NCI-H510A treated with DMSO at 0.1 percent for 48 hours (cell line): Measurements from ENCODE around the gene DMWD.

ENCODE experiments used
- DNase-seq: peaks from one replicate; lab custom pipeline; 2025; lab: John Stamatoyannopoulos, UW

Gene DMWD

GRCh38 chr19:45770192-45771101, 22.2 kb downstream of the DMWD start:
- peak; percentile 99 for DNase-seq

GRCh38 chr19:45769821-45770191, 22.8 kb downstream of the DMWD start:
- no peak for DNase-seq

- peak; percentile 98 for DNase-seq
These were observed 23.5 kb downstream of the DMWD start, which contains the start of gene SIX5 for GRCh38 chr19:45768984-45769782. Gene SIX5 (minus strand): TSS chr19:45769252. CDS start chr19:45768844, 408 bp downstream.

GRCh38 chr19:45768655-45768983, 24.0 kb downstream of the DMWD start:
- peak; percentile 45 for DNase-seq

- peak; percentile 38 for DNase-seq
These were observed 24.6 kb downstream of the DMWD start for GRCh38 chr19:45767881-45768654.

- DNase-seq: peak; percentile 73
These were observed 25.2 kb downstream of the DMWD start for GRCh38 chr19:45767410-45767880.

- DNase-seq: no peak
These were observed 25.7 kb downstream of the DMWD start for GRCh38 chr19:45766869-45767346.

GRCh38 chr19:45766296-45766868, 26.3 kb downstream of the DMWD start:
- no peak for DNase-seq

GRCh38 chr19:45765702-45766295, 26.8 kb downstream of the DMWD start:
- no peak for DNase-seq

- no peak for DNase-seq
These were observed 27.5 kb downstream of the DMWD start for GRCh38 chr19:45764945-45765701.

GRCh38 chr19:45764475-45764874, 28.2 kb downstream of the DMWD start:
- DNase-seq: no peak

GRCh38 chr19:45763691-45764294, 28.9 kb downstream of the DMWD start:
- DNase-seq: no peak

GRCh38 chr19:45762870-45763631, 29.6 kb downstream of the DMWD start:
- DNase-seq: no peak

- DNase-seq: no peak
These were observed 30.9 kb downstream of the DMWD start for GRCh38 chr19:45761714-45762113.

- DNase-seq: no peak
These were observed 33.7 kb downstream of the DMWD start for GRCh38 chr19:45758921-45759320.

- DNase-seq: no peak
These were observed 35.0 kb downstream of the DMWD start for GRCh38 chr19:45757695-45758094.

GRCh38 chr19:45754323-45754722, 38.3 kb downstream of the DMWD start:
- no peak for DNase-seq

- DNase-seq: no peak
These were observed 39.1 kb downstream of the DMWD start for GRCh38 chr19:45753548-45753947.

- DNase-seq: no peak
These were observed 40.0 kb downstream of the DMWD start for GRCh38 chr19:45752639-45753038.
